Measurements from ENCODE around the gene DAP. TPM values are rescaled to one million over a fixed set of nuclear protein-coding genes. Genes with fewer than 3 reads are reported as not detected.

DAP gene
- total and polyA plus RNA-seq, 2 of the 13 experiments (the other 11 are each of a cell fraction or from before 2014, with no cell fraction given), result 22.0 to 57.5 TPM

DNA sequence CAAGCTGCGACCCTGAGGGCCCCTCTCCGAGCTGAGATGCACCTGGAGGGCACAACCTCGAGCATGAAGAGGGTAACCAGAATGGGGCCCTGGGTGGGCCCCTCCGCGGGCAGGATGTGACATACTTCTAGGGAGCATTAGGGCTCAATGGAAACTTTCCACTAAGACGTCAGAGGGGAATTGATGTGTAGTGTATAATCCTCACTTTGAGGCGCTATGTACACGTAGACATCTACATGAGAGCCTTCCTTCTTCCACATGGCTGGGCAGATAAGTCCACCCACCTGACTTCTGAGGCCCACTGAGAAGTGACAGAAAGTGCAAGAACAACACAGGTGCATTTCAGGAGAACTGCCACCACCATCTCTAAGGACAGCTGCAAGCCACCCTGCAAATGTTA lies 61.0 kb downstream of the DAP start (continued):
- TF ChIP-seq, protein P1, sequence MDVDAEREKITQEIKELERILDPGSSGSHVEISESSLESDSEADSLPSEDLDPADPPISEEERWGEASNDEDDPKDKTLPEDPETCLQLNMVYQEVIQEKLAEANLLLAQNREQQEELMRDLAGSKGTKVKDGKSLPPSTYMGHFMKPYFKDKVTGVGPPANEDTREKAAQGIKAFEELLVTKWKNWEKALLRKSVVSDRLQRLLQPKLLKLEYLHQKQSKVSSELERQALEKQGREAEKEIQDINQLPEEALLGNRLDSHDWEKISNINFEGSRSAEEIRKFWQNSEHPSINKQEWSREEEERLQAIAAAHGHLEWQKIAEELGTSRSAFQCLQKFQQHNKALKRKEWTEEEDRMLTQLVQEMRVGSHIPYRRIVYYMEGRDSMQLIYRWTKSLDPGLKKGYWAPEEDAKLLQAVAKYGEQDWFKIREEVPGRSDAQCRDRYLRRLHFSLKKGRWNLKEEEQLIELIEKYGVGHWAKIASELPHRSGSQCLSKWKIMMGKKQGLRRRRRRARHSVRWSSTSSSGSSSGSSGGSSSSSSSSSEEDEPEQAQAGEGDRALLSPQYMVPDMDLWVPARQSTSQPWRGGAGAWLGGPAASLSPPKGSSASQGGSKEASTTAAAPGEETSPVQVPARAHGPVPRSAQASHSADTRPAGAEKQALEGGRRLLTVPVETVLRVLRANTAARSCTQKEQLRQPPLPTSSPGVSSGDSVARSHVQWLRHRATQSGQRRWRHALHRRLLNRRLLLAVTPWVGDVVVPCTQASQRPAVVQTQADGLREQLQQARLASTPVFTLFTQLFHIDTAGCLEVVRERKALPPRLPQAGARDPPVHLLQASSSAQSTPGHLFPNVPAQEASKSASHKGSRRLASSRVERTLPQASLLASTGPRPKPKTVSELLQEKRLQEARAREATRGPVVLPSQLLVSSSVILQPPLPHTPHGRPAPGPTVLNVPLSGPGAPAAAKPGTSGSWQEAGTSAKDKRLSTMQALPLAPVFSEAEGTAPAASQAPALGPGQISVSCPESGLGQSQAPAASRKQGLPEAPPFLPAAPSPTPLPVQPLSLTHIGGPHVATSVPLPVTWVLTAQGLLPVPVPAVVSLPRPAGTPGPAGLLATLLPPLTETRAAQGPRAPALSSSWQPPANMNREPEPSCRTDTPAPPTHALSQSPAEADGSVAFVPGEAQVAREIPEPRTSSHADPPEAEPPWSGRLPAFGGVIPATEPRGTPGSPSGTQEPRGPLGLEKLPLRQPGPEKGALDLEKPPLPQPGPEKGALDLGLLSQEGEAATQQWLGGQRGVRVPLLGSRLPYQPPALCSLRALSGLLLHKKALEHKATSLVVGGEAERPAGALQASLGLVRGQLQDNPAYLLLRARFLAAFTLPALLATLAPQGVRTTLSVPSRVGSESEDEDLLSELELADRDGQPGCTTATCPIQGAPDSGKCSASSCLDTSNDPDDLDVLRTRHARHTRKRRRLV (CRISPR knock-in tag; IDR thresholded peaks at IDR 0.05), result no peak
- no peak for TF ChIP-seq GTF3A (CRISPR knock-in tag; conservative IDR thresholded peaks at IDR 0.05)
- no peak for TF ChIP-seq RNF2 (conservative IDR thresholded peaks at IDR 0.05; ENCODE audit: low read depth)
- TF ChIP-seq ZNF678 (CRISPR knock-in tag; IDR thresholded peaks at IDR 0.05), result no peak
- TF ChIP-seq, protein P2, sequence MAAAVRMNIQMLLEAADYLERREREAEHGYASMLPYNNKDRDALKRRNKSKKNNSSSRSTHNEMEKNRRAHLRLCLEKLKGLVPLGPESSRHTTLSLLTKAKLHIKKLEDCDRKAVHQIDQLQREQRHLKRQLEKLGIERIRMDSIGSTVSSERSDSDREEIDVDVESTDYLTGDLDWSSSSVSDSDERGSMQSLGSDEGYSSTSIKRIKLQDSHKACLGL (CRISPR knock-in tag; IDR thresholded peaks at IDR 0.05), result no peak
- no peak for TF ChIP-seq NONO (IDR thresholded peaks at IDR 0.05)
- TF ChIP-seq NONO (CRISPR knock-in tag; conservative IDR thresholded peaks at IDR 0.05), result no peak
- no peak for TF ChIP-seq ZNF589 (CRISPR knock-in tag; conservative IDR thresholded peaks at IDR 0.05)

Data from HepG2 (cell line).